Fibroblast of gingiva (primary cell): ENCODE data around the gene LCE2A.
"Not testable (repeated sequence)": the region's sequence is repeated elsewhere in the genome, so short reads cannot be mapped to it uniquely, and the experiment has no call there.

Experiments used
- DNase-seq: peaks from one replicate; pipeline ENCODE4 v3.0.0-alpha.2; 2011; ENCODE audit warnings: low read depth

Gene LCE2A

GRCh38 chr1:152697701-152698600, at the start of gene LCE2A:
TSS of gene LCE2A (plus strand) at chr1:152698345. CDS start at chr1:152698902, 557 bp downstream.
- DNase-seq: no peak

DNA sequence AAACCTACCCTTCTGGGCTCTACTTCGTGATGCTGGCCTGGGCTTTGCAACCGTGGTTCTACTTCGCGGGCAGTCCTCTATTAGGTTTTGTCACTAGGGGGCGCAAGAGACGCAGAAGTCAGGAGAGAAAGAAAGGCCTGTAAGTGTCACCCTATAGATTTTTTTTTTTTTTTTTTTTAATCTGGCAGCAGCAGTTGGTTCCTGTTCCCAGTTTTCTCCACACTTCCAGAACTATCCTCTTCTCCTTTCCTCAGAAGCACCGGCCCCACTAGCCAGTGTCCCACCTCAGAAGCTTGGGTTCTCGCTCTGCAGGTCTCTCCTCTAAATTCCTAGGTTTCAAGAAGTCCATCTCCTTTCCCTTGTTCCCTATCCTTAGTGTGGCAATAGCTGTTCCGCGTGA, 44.0 kb upstream of the LCE2A start:
- peak; percentile 18 for DNase-seq

DNA sequence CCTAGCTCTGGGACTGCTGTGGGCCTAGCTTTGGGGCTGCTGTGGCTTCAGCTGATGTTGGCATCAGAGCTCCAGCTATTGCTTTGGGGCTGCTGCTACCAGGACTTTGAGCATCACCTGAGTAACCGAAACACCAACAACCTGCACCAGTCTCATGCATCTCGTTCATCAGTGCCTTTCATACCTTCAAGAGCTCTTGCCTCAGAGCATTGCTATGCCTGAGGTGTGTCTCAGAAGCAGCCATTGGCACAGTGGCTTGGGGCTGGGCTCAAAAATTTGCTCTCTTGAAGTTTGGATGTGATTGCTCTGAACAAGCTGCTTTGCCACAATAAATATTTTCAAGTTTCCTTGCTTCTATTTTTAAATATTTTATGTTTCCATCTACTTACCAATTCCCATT, 41.7 kb upstream of the LCE2A start:
- no peak for DNase-seq

DNA sequence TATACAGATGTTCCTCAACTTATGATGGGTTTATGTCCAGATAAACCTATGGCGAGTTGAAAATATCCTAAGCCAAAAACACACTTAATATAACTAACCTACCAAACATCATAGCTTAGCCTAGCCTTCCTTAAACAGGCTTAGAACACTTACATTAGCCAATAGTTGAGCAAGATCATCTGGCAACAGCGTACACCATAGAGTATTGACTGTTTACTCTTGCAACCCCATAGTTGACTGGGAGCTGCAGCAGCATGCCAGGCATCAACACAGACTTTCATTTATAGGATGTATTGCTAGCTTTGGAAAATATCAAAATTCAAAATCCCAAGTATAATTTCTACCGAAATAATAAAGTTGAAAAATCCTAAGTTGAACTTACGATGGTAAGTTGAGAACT, 40.5 kb upstream of the LCE2A start:
- DNase-seq: no peak

DNA sequence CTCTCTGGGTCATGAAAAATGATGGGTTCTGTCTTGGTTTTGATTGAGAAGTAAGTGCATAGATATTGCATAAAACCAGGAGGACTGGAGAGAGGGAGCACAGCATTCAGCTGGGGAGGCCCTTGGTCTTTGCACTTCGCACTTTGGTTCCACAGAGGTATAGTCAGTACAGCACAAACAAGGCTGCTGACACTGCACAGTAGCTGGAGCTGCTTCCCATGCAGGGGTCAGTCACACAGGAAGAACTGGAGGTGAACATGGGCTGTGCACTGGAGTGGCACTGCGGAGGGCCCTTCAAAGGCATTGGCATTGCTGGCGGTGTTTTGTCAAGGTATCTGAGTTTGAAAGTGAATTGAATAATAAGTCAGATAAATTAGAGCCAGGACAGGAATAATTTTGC, 39.5 kb upstream of the LCE2A start:
- no peak for DNase-seq

DNA sequence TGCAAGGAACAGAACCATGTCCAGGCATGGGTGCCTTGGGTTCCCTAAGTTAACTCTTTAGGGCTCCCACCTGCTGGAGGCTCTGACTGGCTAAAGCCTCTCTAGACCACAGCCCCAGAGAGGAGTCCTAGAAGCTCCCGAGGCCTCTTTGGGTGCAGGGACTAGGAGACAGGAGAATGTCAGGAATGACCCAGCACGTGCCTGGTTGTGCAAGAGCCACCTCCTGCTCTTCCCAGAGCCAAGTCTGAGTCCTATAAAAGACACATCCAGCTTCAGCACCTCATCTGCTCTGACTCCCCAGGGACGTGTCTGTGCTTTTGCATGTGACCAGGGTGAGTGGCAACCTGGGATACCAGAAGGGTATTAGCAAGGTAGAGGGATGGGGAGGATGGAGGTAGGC, 35.0 kb upstream of the LCE2A start, which contains the start of gene LCE2D:
Gene LCE2D (plus strand): TSS at position 283 of the 400 bp plus-strand sequence. CDS start 726 bp downstream, outside the sequence.
- no peak for DNase-seq

DNA sequence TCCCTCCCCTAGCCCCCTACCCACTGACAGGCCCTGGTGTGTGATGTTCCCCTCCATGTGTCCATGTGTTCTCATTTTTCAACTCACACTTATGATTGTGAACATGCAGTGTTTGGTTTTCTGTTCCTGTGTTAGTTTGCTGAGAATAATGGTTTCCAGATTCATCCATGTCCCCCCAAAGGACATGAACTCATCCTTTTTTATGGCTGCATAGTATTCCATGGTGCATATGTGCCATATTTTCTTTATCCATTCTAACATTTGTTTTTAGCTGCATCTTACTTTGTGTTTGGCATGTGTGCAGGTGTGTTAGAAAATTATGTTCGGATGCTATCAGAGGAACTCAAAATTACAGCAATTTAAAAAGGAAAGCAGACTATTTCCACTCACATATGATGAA, 32.0 kb upstream of the LCE2A start:
- DNase-seq: not testable (repeated sequence)

- DNase-seq: no peak
These were observed 30.5 kb upstream of the LCE2A start for GRCh38 chr1:152667648-152668047.

GRCh38 chr1:152673016-152673415, 25.1 kb upstream of the LCE2A start:
- no peak for DNase-seq

DNA sequence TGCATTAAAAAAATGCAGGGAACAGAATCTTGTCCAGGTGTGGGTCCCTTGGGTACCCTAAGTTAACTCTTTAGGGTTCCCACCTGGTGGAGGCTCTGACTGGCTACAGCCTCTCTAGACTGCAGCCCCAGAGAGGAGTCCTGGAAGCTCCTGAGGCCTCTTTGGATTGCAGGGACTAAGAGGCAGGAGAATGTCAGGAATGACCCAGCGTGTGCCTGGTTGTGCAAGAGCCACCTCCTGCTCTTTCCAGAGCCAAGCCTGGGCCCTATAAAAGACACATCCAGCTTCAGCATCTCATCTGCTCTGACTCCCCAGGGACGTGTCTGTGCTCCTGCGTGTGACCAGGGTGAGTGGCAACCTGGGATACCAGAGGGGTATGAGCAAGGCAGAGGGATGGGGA, 23.2 kb upstream of the LCE2A start, which contains the start of gene LCE2C:
Gene LCE2C (plus strand): TSS at position 297 of the 400 bp plus-strand sequence. CDS start 737 bp downstream, outside the sequence.
- not testable (repeated sequence) for DNase-seq

GRCh38 chr1:152679459-152679858, 18.7 kb upstream of the LCE2A start:
- DNase-seq: no peak

GRCh38 chr1:152681616-152682015, 16.5 kb upstream of the LCE2A start:
- DNase-seq: no peak

- no peak for DNase-seq
These were observed 14.3 kb upstream of the LCE2A start for GRCh38 chr1:152683846-152684245.

GRCh38 chr1:152685823-152686222, 12.3 kb upstream of the LCE2A start, which contains the start of gene LCE2B:
TSS of gene LCE2B (plus strand) at chr1:152686123. CDS start at chr1:152686844, 721 bp downstream.
- DNase-seq: not testable (repeated sequence)

DNA sequence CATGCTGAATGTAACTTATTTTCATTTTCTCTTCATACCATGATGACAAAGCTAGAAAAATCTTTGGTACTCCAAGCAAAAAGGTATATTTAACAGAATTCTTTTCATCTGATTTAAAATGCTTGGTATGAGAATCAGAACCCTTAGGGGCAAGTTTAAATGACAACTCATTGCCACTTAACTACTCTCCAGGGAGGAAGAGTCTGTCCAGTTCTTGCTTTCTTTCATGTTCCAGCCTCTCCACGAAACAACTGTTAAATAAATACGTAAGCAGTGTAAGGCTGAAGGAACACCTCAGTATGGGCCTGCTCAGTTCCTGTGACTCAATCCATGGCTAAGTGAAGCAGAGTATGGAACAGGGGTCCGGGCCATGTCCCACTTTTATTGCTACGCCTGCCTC, 1.6 kb downstream of the LCE2A start:
- no peak for DNase-seq

GRCh38 chr1:152707860-152708259, 9.7 kb downstream of the LCE2A start, which contains the start of gene LCE4A:
TSS of gene LCE4A (plus strand) at chr1:152708160. CDS start at chr1:152709076, 916 bp downstream.
- DNase-seq: no peak

GRCh38 chr1:152718238-152718637, 20.1 kb downstream of the LCE2A start:
- no peak for DNase-seq

DNA sequence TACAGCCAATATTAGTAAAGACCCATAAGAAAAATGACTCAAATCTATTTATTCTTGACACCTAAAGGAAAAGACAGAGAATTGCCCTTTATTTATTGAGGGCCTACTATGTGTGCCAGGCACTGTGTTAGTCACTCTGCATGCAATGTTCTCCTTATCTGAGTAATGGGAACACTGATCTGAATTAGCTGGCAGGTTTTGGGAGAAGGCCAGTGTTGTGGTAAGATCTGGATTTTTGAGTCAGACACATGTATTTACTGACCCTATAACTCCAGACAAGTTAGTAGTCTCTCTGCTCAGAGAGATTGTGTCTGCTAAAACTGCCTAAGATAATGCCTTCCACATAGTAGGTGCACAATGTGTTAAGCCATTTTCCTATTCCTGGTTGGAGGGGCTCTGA, 27.1 kb downstream of the LCE2A start:
- no peak for DNase-seq

GRCh38 chr1:152728986-152729385, 30.8 kb downstream of the LCE2A start:
- no peak for DNase-seq

DNA sequence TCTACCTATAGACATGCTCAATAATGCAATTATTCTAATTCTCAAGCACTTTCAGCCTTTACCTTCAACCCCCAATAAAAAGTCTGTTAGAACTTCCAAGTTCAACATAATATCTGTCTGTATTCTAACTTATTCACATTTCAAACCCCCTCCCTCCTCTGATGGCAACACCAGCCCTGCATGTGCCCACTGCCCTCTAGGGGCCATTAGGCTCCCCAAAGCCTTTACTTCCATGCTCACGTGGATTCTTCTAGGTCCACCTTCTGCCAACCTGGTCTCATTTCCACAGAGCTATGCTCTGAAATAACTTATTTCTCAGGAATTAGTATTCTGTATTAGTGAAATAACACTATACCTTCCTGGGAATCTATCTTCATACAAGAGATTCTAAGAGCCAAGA, 37.5 kb downstream of the LCE2A start:
- no peak for DNase-seq

DNA sequence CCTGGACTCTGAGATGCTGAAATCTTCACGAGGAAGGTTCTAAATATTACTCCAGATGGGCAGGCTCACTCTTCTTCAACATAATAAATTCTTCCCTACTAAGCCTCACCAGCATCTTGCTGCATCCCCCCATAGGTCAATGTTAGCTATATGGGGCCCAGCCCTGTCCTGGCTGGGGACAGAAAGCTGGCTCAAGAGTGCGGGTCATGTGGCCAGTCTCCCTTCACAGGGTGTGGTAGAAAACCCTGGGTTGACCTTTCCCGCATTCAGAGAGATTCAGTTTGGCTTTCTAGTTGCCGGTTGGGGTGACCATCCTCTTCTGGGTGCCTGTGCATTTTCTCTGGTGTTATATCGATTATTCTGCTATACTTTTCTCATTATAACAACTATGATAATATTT, 39.9 kb downstream of the LCE2A start:
- DNase-seq: no peak

DNA sequence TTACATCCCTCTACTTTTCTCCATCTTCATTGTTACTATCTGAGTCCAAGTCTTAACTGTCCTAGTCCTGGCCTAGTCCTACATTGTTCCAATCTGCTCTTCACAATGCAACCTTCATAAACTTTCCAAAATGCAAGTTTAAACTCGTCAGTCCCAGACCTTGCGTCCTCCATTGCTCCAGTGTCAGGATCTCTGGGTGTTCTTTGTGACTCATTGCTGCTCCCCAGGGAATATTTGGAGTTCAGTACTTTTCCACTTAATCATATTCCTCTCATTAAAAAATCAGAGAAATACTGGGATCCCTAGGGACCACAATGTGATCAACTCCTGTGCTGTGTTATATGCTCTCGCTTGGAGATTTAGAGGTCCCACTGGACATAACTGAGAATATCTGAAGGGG, 41.7 kb downstream of the LCE2A start:
- no peak for DNase-seq

DNA sequence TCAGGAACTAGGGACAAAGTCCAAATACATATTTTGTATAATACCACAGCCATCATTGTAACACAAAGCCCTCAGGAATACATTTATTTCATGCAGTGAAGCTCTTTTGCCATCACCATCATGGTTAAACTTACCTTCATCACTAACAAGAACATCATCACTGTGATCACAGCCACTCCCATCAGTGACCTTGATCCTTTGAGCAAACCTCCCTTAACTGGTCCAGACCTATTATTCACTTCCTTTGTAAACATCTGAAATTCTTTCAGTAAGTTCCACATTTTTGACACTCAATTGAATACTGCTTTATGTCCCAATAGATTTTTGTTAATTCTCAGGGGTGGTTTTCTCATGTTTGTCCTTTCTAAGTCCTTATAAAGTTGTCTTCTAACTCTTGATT, 43.5 kb downstream of the LCE2A start:
- DNase-seq: no peak
